B cell (primary cell): ENCODE results near the gene XPO6.

ENCODE experiments used
- EZH2 ChIP-seq: IDR thresholded peaks from 2 replicates; pipeline ENCODE4 v1.6.1; 2012; ENCODE audit warnings: borderline replicate concordance, low read depth, mild to moderate bottlenecking, moderate library complexity, low read length; ENCODE audit not compliant: insufficient read depth, poor library complexity, severe bottlenecking
- TF ChIP-seq, protein P1 (sequence below): fragments of 200-600 bp; IDR thresholded peaks from one replicate; pipeline ENCODE4 v1.8.0; 2022; ENCODE audit warnings: antibody characterized with exemption, mild to moderate bottlenecking

DNA sequence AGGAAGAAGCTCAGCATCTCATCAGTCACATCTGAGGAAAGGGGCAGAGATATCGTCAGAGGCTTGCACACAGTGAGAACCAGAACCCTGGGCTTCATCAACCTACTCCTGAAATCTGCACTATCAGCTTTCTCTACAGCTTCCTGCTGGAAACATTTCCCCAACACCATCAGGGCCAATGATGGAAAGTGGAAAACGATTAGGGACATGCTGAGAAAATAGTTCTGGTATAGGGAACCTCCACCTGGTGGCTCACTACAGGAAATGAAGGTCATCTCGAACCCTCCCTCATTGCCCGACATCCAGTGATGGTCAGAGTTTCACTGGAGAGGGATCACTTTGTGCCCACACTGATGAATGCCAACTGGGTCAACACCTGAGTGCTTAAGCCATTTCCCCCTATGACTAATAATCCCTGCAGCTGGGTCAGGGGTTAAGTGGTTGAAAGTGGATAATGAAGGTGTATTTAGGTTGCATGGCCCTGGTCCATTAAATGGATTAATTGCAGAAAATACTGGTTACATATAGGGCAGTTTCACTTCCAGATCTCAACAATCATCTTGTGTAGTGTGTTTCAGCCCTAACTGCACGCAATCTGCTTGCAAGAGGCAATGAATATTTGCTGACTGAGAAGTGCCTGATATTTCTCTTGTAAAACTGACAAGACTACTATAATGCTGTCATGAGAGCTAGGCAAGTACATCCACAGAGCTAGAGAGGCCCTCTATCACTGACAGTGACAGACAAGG lies 105.1 kb downstream of the XPO6 start:
- TF ChIP-seq, protein P1, sequence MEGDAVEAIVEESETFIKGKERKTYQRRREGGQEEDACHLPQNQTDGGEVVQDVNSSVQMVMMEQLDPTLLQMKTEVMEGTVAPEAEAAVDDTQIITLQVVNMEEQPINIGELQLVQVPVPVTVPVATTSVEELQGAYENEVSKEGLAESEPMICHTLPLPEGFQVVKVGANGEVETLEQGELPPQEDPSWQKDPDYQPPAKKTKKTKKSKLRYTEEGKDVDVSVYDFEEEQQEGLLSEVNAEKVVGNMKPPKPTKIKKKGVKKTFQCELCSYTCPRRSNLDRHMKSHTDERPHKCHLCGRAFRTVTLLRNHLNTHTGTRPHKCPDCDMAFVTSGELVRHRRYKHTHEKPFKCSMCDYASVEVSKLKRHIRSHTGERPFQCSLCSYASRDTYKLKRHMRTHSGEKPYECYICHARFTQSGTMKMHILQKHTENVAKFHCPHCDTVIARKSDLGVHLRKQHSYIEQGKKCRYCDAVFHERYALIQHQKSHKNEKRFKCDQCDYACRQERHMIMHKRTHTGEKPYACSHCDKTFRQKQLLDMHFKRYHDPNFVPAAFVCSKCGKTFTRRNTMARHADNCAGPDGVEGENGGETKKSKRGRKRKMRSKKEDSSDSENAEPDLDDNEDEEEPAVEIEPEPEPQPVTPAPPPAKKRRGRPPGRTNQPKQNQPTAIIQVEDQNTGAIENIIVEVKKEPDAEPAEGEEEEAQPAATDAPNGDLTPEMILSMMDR = no peak
- no peak for TF ChIP-seq EZH2
